GM12801 (cell line): ENCODE results near the gene ADO.

Source experiments
- TF ChIP-seq, protein P1 (sequence below): IDR thresholded peaks from one replicate; pipeline ENCODE4 v1.5.1; 2011; ENCODE audit warnings: control low read depth; ENCODE audit not compliant: insufficient read length; ENCODE audit errors: extremely low read depth

The ADO gene

DNA sequence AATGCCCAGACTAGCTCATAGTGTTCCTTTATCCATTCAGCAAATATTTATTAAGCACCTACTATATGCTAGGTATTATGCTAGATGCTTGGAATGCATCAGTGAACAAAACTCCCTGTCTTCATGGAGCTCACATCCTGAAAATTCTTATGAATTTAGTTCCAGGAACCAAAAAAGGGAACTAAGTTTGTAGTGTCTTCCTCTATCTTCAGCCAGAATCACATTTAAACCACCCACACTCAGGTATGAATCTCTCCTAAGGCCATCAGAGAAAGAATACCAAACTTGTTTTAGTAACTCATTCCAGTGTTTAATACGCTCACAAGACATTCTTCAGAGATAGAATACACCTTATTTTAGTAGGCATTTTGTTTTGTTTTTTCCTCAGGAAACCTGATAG lies 21.8 kb downstream of the ADO start:
- TF ChIP-seq, protein P1, sequence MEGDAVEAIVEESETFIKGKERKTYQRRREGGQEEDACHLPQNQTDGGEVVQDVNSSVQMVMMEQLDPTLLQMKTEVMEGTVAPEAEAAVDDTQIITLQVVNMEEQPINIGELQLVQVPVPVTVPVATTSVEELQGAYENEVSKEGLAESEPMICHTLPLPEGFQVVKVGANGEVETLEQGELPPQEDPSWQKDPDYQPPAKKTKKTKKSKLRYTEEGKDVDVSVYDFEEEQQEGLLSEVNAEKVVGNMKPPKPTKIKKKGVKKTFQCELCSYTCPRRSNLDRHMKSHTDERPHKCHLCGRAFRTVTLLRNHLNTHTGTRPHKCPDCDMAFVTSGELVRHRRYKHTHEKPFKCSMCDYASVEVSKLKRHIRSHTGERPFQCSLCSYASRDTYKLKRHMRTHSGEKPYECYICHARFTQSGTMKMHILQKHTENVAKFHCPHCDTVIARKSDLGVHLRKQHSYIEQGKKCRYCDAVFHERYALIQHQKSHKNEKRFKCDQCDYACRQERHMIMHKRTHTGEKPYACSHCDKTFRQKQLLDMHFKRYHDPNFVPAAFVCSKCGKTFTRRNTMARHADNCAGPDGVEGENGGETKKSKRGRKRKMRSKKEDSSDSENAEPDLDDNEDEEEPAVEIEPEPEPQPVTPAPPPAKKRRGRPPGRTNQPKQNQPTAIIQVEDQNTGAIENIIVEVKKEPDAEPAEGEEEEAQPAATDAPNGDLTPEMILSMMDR = no peak

DNA sequence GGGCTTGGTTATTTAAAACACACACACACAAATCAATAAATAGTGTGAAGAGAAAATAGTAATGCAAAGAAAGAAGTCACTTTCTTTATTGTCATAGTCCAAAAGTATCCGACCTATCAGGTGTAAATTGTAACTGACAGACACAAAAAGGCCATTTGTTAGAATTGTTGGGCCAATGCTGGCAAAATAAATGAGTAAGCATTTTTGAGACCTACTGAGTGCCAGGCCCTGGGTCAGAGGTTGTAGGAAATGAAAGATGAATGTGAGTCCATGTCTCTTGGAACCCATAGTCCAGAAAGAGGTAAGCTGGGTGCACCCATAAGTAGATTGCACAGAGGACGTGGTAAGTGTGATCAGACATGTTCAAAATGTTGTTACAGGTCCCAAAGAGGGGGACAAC lies 25.1 kb downstream of the ADO start:
- TF ChIP-seq, protein P1 = no peak

DNA sequence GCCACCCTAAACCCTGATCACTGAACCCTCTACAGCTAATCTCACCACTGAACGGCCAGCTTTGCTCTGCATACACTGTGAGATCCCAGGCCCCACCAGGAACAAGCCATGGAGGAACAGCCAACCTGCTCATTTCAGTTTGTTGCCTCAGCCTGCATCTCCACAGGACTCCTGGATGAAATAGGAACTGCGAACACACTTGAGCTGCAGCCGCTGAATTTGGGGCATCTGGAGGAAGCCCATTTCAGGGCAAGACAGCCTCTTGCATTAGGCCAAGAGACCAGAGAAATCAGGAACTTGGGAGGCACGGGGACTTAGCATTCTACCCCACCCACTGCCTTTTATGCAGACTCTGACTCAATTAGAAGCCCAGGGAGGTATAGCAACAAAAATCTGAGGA lies 26.2 kb downstream of the ADO start:
- TF ChIP-seq, protein P1 = no peak

DNA sequence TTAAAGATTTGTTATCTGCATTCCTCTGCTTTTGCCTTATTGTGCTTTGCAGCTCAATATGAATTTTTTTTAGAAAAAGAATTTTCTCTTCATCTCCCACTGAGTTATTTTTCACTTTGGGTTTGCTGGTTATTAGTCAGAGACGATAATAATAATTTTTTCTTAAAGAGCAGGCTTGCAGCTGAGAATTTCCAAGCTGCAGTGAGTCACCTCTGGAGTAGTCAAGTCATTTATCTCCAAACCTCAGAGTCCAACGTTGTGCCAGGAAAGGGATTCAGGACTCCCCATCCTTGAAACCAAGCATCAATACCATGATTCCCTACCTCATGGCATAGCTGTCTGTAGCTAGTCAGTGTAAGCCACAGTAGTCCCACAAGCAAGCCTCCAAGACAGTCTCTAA lies 26.8 kb downstream of the ADO start:
- TF ChIP-seq, protein P1 = no peak

DNA sequence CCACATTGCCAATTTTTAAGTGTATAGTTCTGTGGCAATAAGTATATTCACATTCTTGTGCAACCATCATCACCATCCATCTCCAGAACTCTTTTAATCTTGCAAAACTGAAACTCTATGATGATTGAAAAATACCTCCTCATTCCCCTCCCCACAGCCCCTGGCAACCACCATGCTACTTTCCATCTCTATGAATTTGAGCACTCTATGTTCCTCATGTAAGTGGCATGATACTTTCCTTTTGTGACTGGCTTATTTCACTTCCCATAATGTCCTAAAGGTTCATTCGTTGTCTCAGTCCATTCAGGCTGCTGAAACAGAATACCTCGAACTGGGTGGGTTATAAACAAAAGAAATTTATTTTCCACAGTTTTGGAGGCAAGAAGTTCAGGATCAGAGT lies 35.1 kb downstream of the ADO start:
- TF ChIP-seq, protein P1 = no peak

DNA sequence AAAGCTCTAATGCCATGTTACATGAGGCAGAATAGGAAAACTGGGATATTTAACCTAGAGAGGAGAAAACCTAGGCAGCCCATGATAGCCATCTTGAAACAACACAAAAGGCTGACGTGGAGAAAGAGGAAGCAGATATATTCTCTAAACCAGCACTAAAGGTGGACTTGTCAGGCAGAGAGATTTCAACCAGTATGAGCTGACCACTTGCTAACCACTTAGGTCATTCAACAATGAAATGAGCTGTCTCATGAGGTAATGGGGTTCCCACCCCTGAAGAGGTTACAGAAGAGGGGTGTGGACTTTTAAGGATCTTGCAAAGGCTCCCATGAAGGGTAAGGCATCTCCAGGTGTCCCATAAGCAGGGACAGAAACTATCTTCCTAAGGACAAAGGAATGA lies 38.5 kb downstream of the ADO start:
- TF ChIP-seq, protein P1 = no peak

DNA sequence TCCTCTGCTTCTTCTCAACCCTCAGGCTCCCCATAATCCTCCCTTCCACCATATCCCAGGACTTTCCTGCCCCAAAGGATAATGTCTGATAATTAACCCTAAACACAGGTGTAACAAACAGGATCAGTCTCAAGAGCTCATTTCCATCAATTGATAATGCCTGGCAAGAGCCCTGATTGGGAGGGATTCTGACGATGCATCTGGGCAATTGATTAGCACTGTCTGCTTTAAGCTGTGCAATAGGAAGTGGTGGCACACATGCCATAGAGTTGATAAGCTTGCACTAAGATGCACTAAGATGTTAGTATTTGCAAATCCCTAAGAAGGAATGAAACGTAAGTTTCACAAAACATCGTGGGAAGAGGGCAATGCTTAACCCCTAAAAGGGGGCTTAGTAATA lies 39.1 kb downstream of the ADO start:
- TF ChIP-seq, protein P1 = no peak

DNA sequence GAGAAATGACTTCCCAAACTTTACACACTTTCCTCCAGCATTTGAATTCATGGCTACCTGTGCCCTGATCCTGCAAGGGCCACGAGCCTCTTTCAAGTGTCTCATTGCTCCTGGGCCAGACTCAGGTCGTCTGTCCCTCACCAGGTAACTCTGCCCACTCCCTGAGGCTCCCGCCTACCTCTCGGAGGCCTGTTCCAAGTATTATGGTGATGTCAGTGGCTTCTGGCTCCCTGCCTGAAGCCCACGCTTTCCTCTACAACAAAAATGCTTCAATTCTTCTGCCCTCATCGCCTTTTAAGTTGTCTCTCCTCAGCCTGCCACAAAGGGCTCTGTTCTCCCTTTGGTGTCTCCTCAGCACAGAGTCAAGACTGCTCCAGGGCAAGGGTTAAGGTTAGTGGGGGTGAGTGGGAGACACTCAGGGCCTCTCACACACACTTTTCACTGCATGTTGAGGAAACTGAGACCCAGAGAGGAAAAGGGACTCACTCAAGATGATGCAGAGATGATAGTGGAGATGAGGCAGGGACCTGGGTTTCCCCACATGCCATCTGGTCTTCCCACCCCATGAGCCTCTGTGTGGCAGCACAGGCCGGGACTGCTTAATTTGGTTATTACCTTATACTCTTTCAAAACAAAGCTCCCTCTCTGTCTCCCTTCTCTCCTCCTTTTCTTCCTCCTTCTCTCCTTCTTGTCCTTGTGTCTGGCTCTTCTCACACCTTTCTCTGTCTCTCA lies 39.9 kb downstream of the ADO start:
- TF ChIP-seq, protein P1 = no peak
